OCI-LY7 (cell line): ENCODE results near the gene KRTAP22-1.

Experiments used
- EZH2phosphoT487 ChIP-seq: fragments of 200-600 bp; sonication (generic); IDR thresholded peaks from 2 replicates; pipeline ENCODE4 v1.6.1; 2018; ENCODE audit warnings: low read depth, borderline replicate concordance, mild to moderate bottlenecking, mixed run types, antibody characterized with exemption, low read length, moderate library complexity, mixed read lengths
- TF ChIP-seq, protein P1 (sequence below): fragments of 200-600 bp; sonication (generic); conservative IDR thresholded peaks from 2 replicates; pipeline ENCODE4 v1.5.1; 2014; ENCODE audit warnings: mild to moderate bottlenecking, antibody characterized with exemption, low read length, moderate library complexity, mixed read lengths

DNA sequence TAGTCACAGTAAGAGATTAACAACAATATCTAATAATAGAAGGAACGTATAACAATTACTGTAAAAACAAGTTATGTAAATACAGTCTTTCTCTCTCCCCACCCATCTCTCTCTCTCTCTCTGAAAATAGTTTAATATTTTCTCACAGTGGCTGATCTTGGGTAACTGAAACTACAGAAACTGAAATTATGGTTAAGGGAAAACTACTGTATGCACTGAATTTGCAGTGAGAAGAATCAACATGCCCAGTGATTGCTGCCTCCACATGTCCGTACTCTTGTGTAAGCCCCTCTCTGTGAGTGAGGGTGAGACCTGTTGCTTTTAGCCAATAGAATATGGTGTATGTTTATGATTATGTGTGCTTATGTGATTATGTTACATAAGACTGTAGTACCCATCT lies 11.2 kb downstream of the KRTAP22-1 start:
- TF ChIP-seq, protein P1, sequence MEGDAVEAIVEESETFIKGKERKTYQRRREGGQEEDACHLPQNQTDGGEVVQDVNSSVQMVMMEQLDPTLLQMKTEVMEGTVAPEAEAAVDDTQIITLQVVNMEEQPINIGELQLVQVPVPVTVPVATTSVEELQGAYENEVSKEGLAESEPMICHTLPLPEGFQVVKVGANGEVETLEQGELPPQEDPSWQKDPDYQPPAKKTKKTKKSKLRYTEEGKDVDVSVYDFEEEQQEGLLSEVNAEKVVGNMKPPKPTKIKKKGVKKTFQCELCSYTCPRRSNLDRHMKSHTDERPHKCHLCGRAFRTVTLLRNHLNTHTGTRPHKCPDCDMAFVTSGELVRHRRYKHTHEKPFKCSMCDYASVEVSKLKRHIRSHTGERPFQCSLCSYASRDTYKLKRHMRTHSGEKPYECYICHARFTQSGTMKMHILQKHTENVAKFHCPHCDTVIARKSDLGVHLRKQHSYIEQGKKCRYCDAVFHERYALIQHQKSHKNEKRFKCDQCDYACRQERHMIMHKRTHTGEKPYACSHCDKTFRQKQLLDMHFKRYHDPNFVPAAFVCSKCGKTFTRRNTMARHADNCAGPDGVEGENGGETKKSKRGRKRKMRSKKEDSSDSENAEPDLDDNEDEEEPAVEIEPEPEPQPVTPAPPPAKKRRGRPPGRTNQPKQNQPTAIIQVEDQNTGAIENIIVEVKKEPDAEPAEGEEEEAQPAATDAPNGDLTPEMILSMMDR, result no peak
- no peak for TF ChIP-seq EZH2phosphoT487
